Activated CD4-positive, alpha-beta T cell treated with anti-CD3 and anti-CD28 coated beads, Interleukin-2, Interleukin-6, amounts not matched to agents 100 ng/mL and 50 ng/mL, durations not matched to agents 16 hours and 8 hours (primary cell): Measurements from ENCODE around the gene PAX6.

Experiments
- DNase-seq: peaks from one replicate; pipeline ENCODE4 v3.0.0-alpha.2; 2020

Gene PAX6

GRCh38 chr11:31810779-31811647 is at the start of gene PAX6:
PAX6 (minus strand) TSS chr11:31811322; CDS start chr11:31806411, 4,911 bp downstream.
- peak; percentile 37 for DNase-seq

DNA sequence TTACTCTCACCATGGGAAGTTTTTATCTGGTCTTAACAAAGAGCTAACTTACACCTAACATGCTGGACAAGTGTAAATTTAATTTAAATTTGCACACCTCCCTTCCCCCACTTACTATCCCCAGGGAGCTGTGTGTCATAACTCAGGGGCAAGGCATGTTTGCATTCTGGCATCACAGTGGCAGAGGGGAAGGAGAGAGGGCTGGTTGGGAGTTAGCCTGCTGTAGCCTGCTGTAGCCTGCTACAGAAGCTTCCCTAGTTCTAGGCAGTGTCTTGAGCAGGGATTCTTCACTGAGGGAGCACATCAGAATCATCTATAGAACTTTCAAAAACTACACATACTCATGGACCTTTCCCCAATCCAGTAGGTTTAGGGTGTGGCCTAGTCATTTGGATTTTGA is 49.3 kb upstream of the PAX6 start:
- no peak for DNase-seq

GRCh38 chr11:31856248-31856647 is 45.1 kb upstream of the PAX6 start:
- DNase-seq = no peak

GRCh38 chr11:31855466-31855865 is 44.3 kb upstream of the PAX6 start:
- no peak for DNase-seq

DNA sequence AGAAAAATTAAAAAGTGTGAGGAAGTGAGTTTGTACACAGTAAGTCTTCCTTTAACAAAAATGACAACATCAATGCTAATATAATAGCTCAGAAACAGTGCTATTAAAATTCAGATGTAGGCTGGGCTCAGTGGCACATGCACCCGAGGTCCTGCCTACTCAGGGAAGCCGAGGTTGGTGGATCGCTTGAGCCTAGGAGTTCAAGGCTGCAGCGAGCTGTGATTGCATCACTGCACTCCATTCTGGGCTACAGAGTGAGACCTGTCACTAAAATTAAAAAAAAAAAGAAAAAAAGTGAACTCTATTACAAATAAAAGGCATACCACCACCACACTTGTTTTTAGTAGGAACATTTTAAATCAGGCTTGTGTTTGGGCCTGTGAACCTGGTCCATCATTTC is 39.2 kb upstream of the PAX6 start:
- DNase-seq = no peak

DNA sequence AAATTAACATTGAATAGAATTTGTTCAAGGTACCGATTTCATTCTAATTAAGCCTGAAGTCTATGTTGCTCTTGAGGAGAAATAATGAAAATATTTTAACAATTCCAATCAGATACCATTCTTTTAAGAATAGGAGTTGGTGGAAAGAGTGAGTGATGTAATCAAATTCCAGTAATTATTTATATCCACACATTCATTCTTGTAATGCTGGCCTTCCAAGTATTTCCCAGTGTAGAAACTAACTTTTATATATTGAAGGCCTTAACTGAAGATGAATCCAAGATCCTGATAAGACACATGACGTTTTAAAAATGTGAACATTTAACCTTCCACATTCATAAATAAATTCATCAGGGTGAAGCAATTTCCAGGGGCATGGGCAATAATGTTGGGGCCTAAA is 36.6 kb upstream of the PAX6 start:
- no peak for DNase-seq

DNA sequence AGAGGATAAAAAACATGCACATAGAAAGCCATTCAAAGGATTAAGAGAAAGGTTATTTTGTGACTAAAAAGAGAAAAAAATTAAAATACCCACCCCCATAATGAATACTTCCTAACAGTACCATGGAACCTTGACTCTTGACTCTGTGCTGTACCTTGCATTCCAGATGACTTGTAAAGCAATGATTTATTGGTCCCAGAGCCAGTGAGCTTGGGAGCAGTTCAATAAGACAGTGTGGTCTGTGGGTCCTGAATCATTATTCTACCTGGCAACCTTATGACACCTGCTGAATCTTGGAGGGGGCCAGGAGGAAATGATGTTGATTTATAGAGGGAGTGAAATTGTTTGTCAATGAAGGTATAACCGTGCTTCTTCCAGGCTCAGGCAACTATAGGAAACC is 34.2 kb upstream of the PAX6 start:
- DNase-seq = no peak

GRCh38 chr11:31844351-31844750 is 33.2 kb upstream of the PAX6 start:
- no peak for DNase-seq

DNA sequence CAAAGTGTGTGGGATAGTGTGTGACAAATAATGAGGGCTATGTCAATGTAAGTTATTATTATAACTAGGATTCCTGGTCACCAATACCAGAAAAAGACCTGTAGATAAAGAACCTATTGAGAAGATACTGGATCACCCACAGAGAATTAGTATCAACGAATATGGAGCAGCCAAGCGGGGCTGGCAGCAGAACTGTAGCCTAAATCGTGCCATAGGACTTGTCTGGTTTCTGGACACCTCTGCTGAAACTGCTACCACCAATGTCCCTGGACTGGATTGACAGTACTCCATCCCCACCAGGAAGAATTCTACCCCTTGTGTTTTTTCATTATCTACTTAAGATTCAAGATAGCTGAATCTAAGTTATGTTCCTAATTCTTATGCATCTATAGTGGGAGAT is 30.3 kb upstream of the PAX6 start:
- DNase-seq = no peak

DNA sequence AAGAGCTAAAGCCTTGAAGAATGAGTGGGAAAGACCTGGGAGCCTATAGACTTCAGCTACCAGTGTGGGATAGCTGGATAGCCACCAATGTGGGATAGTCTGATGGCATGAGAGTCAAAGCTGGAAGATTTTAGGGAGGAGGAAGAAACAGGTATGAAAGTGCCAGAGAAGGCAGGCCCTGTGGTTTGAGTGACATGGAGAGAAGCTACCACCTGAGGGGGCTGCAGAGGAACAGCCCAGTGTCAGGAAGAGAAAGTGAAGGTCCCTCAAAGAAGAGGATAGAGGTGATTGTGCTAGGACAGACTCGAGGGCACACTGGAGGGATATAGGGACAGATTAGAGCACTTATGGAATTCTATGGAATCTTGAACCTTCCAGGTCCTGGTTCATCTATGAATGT is 23.1 kb upstream of the PAX6 start:
- DNase-seq = no peak

- DNase-seq = no peak
These were observed 19.3 kb upstream of the PAX6 start for GRCh38 chr11:31830406-31830805.

DNA sequence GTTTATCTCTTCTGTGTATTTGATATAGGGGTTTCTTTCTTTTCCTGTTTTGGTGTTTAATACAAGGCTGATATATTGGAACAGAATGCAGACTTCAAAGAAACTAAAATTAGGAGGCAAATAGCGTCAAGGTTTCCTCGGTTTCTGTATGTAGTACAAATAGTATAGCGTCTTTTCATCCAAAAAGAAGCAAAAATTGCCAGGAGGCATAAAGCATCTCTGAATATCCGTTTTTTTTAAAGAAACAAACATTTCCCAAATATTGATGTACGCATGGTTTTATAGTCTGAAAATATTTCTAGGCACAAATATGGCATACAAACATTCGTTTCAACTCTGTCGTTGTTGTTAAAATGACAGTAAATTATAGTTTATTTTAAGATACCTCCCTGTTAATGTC is 17.1 kb upstream of the PAX6 start:
- DNase-seq = no peak

DNA sequence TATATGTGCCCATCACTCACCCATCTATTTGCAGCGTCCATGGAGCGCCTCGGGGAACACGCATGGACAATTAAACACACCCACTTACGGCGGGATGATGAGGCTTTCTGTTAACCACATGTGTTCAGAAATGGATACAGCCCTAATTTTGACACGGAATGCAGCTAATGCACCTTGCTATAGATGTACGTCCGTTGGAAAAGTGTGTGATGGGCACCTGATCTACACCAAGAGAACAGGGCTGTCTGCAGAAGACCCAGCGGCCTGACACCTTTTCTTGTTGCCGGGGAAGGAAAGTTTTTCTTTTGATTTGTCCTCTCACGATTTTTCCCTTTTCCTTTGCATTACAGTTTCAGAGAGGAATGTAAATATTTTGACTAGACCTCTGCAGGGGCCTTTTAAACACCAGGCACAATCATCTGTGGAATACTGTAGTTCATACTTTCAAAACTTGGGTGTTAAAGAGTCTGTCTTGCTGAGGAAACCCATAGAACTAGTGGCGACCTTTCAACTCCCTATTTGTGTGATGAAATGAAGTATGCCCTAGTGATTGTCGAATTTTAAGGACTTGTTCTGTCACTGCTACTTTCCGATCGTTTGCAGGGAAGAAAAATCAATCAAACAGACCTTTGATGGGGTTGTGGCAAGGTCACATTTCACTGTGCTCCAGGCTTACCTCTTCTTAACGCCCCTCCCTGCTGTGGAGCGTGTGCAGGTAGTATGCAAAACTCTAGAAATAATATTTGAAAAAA is 16.5 kb upstream of the PAX6 start:
- DNase-seq = no peak

- DNase-seq = no peak
These were observed 15.7 kb upstream of the PAX6 start for GRCh38 chr11:31826536-31827438.

DNA sequence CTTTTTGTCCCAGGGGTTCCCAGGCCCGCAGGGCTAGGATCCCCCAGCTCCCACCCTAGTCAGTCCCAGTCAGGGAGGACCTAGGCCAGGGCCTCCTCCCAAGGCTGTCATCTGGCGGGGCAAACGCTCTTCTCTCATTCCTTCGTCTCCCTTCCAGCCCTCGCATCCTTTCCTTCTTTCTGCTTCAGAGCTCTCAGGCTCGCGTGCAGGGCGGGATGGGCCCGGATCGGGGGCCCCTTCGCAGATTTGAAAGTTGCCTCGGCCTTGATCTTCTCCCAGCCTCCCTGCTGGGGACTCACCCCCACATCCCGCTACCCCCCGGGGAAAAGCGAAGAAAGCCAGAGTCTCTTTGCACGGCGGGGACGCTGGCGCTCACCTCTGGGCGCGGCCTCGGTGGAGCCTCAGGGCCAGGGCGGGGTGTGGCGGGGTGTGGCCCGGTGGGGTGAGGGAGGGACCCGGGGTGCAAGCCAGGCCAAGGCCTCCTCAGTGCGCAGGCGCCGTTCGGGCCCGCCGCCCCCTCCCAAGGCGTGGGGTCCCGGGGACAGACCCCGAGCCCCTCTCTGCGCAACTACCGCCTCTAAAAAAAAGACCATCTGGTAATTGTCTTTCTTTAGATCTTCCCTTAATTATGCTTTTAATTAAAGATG is 14.8 kb upstream of the PAX6 start:
- no peak for DNase-seq

- no peak for DNase-seq
These were observed 14.0 kb upstream of the PAX6 start for GRCh38 chr11:31824879-31825837.

DNA sequence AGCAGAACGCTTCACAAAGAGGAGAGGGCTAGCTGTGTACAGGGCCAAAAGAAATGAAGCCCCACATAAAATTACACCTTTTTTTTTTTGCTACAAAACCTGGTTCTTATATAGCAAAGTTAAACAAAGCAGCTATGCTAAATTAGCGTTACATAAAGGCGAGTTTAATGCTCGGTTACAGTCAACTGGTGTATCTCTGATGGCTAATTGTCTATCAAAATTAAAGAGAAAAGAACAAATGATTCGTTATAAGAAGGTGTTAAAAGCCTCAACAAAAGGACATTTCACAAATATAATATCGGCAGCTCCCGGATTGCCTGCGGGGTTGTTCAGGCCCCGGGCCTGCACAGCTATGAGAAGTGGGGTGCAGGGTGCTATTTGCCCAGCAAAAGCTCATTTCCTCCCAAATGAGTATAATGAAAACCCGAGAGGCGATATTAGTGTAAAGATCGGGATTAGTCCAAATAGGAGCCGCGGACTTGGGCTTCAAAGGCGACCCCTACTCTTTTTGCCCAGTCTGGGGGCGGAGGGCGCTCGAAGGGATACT is 13.3 kb upstream of the PAX6 start:
- DNase-seq = no peak

GRCh38 chr11:31823644-31824331 is 12.7 kb upstream of the PAX6 start:
- DNase-seq = no peak

- no peak for DNase-seq
These were observed 12.0 kb upstream of the PAX6 start for GRCh38 chr11:31822927-31823643.
